Spinal cord (tissue), 10 donors: ENCODE measurements around the gene CTDSPL. TPM values are rescaled to one million over a fixed set of nuclear protein-coding genes. Genes with fewer than 3 reads are reported as not detected.
"Not testable (repeated sequence)": the region's sequence is repeated elsewhere in the genome, so short reads cannot be mapped to it uniquely, and the experiment has no call there.

Experiments used
- DNase-seq, 6 donors: peaks; one replicate each; pipeline versions ENCODE4 v3.0.0 to v3.0.0-alpha.2; 2013 to 2015; ENCODE audit warnings: low spot score in 6 of 6, low read depth in 4 of 6
- H3K27ac ChIP-seq: one replicate; pipeline ENCODE4 v1.5.1; 2013; ENCODE audit warnings: low read depth, low read length, control low read depth
- H3K27me3 ChIP-seq: one replicate; pipeline ENCODE4 v1.6.1; 2013; ENCODE audit warnings: low read length; ENCODE audit not compliant: control insufficient read depth, insufficient read depth
- H3K36me3 ChIP-seq: one replicate; pipeline ENCODE4 v1.6.1; 2013; ENCODE audit warnings: low read length; ENCODE audit not compliant: control insufficient read depth, insufficient read depth
- H3K4me1 ChIP-seq: one replicate; pipeline ENCODE4 v1.6.1; 2013; ENCODE audit warnings: low read length; ENCODE audit not compliant: control insufficient read depth, insufficient read depth
- H3K4me3 ChIP-seq: one replicate; pipeline ENCODE4 v1.5.1; 2013; ENCODE audit warnings: low read depth, low read length, control low read depth
- H3K9me3 ChIP-seq: one replicate; pipeline ENCODE4 v1.6.1; 2013; ENCODE audit warnings: low read length; ENCODE audit not compliant: control insufficient read depth, insufficient read depth
- WGBS: methylation state at CpG from one replicate; pipeline ENCODE4 v1.1.5; 2013; ENCODE audit warnings: missing lambda C conversion rate; ENCODE audit not compliant: insufficient coverage; 5-methylcytosine and 5-hydroxymethylcytosine counted together
- polyA plus RNA-seq, 2 donors: library from polyadenylated mRNA; unstranded; fragments of 120-200 nt; gene quantifications; one replicate each; pipeline ENCODE4 v1.2.1, GENCODE V29; 2013; ENCODE audit not compliant: insufficient read length in 2 of 2
- small RNA-seq: library from RNA; depleted of rRNA; stranded (forward); fragments of <200 nt; gene quantifications from one replicate; pipeline ENCODE3, GENCODE V24; 2014; ENCODE audit warnings: low replicate concordance
- total RNA-seq, 2 donors: library from RNA; depleted of rRNA in 1 of 2; stranded (reverse); fragments of 120-200 nt in 1 of 2; fragments of >200 nt in 1 of 2; gene quantifications; one replicate each; pipeline versions ENCODE4 v1.2.3 to v1.2.4, GENCODE V29; 2013 to 2014
- donor health status: healthy.

The CTDSPL gene
- total and polyA plus RNA-seq, 4 donors = 19.7 to 45.5 (median 30.6) TPM

DNA sequence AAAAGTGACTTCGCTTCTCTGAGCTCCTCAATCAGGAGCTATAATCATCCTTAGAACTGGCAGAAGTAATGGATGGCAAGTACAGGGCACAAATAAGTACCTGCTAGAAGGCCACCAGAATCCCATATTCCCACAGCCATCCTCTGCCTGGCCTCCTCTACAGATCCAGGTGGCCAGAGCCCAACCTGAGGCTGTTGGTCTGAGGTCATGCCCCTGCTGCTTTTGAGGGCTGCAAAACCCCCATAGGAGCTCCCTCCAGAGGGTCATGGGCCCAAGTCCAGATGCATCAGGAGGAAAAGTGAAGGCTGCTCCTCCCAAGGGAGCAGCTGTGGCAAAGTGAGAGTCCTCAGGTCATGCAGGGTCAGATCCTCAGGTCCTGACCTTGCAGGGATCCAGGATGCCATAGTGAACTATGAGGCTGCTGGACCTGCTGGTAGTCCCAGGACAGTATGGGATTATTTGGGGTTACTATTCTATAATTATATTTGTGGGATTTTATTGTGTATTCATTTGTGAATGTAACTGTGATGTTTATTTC, 170.7 kb downstream of the CTDSPL start:
- WGBS = no CpG with 5 or more reads among the region's 1 CpG
- Histone ChIP-seq H3K4me3 (no peak overlapping the region), H3K9me3 (no peaks in the 10 kb centered on the region), H3K27me3 (peaks cover 22% of the 10 kb centered on the region), H3K27ac (no peak overlapping the region), H3K36me3 (no peaks in the 10 kb centered on the region), H3K4me1 (peaks cover 34% of the 10 kb centered on the region)
- no peak for DNase-seq

DNA sequence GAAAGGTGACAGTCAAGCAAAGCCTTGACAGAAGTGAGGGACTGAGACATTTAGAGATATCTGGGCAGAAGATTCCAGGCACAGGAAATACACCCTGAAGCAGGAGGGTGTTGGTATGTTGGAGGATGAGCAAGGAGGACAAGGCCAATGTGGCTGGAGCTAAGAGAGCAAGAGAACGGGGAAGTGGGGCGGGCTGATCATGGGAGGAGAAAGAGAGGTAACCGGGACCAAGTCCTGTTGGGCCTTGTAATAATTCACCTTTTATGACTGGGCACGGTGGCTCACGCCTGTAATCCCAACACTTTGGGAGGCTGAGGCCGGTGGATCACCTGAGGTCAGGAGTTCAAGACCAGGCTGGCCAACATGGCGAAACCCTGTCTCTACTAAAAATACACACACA, 171.9 kb downstream of the CTDSPL start:
- Histone ChIP-seq H3K4me1 (peaks cover 25% of the 10 kb centered on the region), H3K27me3 (peaks cover 22% of the 10 kb centered on the region)
- not testable (repeated sequence) for H3K27ac ChIP-seq, H3K4me3 ChIP-seq, H3K36me3 ChIP-seq, H3K9me3 ChIP-seq, DNase-seq
- WGBS = 93% methylated on average over 3 of the region's 7 CpGs

Small RNA genes within 50 kb of the gene (small RNA-seq; reads per million reads assigned to genes)
- 5.1 reads per million, percentile 95 among the genes with 10 or more reads in this experiment for gene MIR26A1
- not detected for gene RF00019

Other genes starting within 250 kb of the CTDSPL start
- 10 to 100 TPM in 1 of 2 donors, 1 to 10 TPM in 1; 7.2 to 12.3 TPM for gene VILL, start 128.9 kb downstream of the CTDSPL start, total RNA-seq
- 10 to 100 TPM in 1 of 2 donors, 1 to 10 TPM in 1; 9.9 to 12.1 TPM for gene VILL, start 128.9 kb downstream of the CTDSPL start, polyA plus RNA-seq
- gene PLCD1, start 167.8 kb downstream of the CTDSPL start, total RNA-seq = 10 to 100 TPM; 12.5 to 30.1 TPM
- 10 to 100 TPM; 25.0 to 27.9 TPM for gene PLCD1, start 167.8 kb downstream of the CTDSPL start, polyA plus RNA-seq
- gene DLEC1, start 177.3 kb downstream of the CTDSPL start, total RNA-seq = 1 to 10 TPM; 1.2 to 7.5 TPM
- 1 to 10 TPM; 6.5 to 8.4 TPM for gene DLEC1, start 177.3 kb downstream of the CTDSPL start, polyA plus RNA-seq